GM23338 (cell line): ENCODE measurements around the gene SLC17A8. TPM values are rescaled to one million over a fixed set of nuclear protein-coding genes. Genes with fewer than 3 reads are reported as not detected.
"Not testable (repeated sequence)": the region's sequence is repeated elsewhere in the genome, so short reads cannot be mapped to it uniquely, and the experiment has no call there.

Experiments used
- ATAC-seq: fragments of 200-7000 bp; cut with Tn5 transposase; 3 replicates; pipeline ENCODE4 v1.9.1; 2020
- DNase-seq: peaks from one replicate; pipeline ENCODE4 v3.0.0-alpha.2; 2015; ENCODE audit warnings: low spot score
- H2AFZ ChIP-seq: fragments of 200-600 bp; sonication (generic); 2 replicates; pipeline ENCODE4 v1.8.0; 2016; ENCODE audit warnings: antibody characterized with exemption, mild to moderate bottlenecking, moderate library complexity
- H3F3A ChIP-seq: fragments of 200-600 bp; sonication (generic); replicated peaks from 2 replicates; pipeline ENCODE4 v1.8.0; 2017; ENCODE audit warnings: antibody characterized with exemption, mixed run types, low read depth
- H3K27ac ChIP-seq: fragments of 200-600 bp; sonication (generic); 2 replicates; pipeline ENCODE4 v1.6.1; 2016; ENCODE audit warnings: low read depth
- H3K27me3 ChIP-seq: fragments of 200-600 bp; sonication (generic); 2 replicates; pipeline ENCODE4 v1.8.0; 2016; ENCODE audit warnings: mild to moderate bottlenecking, mixed run types, moderate library complexity; ENCODE audit not compliant: insufficient read depth
- H3K36me3 ChIP-seq: fragments of 200-600 bp; sonication (generic); 2 replicates; pipeline ENCODE4 v1.8.0; 2016; ENCODE audit warnings: mild to moderate bottlenecking; ENCODE audit not compliant: insufficient read depth
- H3K4me1 ChIP-seq: fragments of 200-600 bp; sonication (generic); 2 replicates; pipeline ENCODE4 v1.8.0; 2016; ENCODE audit warnings: mild to moderate bottlenecking, moderate library complexity; ENCODE audit not compliant: insufficient read depth
- H3K4me2 ChIP-seq: fragments of 200-600 bp; sonication (generic); 2 replicates; pipeline ENCODE4 v1.7.1; 2017; ENCODE audit warnings: mixed run types
- H3K4me3 ChIP-seq: fragments of 200-600 bp; sonication (generic); 2 replicates; pipeline ENCODE4 v1.6.1; 2016; ENCODE audit warnings: mixed run types
- H3K79me2 ChIP-seq: fragments of 200-600 bp; sonication (generic); replicated peaks from 2 replicates; pipeline ENCODE4 v1.8.0; 2017; ENCODE audit warnings: mild to moderate bottlenecking; ENCODE audit not compliant: insufficient read depth
- H3K9me2 ChIP-seq: fragments of 200-600 bp; sonication (generic); 2 replicates; pipeline ENCODE4 v1.8.0; 2017; ENCODE audit not compliant: insufficient read depth
- H4K20me1 ChIP-seq: fragments of 200-600 bp; sonication (generic); replicated peaks from 2 replicates; pipeline ENCODE4 v1.8.0; 2017; ENCODE audit warnings: mild to moderate bottlenecking; ENCODE audit not compliant: insufficient read depth
- H3K27ac Mint-ChIP-seq: 2 replicates; pipeline ENCODE4 v1.8.0; 2020; ENCODE audit warnings: inconsistent platforms, mild to moderate bottlenecking, moderate library complexity, mixed read lengths
- H3K27me3 Mint-ChIP-seq: 3 replicates; pipeline ENCODE4 v1.8.0; 2022; ENCODE audit warnings: low read depth, mild to moderate bottlenecking, moderate library complexity, mixed read lengths, inconsistent platforms; ENCODE audit not compliant: insufficient read depth, poor library complexity
- H3K36me3 Mint-ChIP-seq: 3 replicates; pipeline ENCODE4 v1.8.0; 2021; ENCODE audit warnings: low read depth, mild to moderate bottlenecking, inconsistent platforms, moderate library complexity, mixed read lengths
- H3K4me1 Mint-ChIP-seq: 3 replicates; pipeline ENCODE4 v1.8.0; 2020; ENCODE audit warnings: mild to moderate bottlenecking, inconsistent platforms, mixed read lengths
- H3K4me3 Mint-ChIP-seq: 3 replicates; pipeline ENCODE4 v1.8.0; 2021; ENCODE audit warnings: moderate library complexity, mild to moderate bottlenecking, inconsistent platforms, mixed read lengths
- H3K9me3 Mint-ChIP-seq: 3 replicates; pipeline ENCODE4 v1.8.0; 2020; ENCODE audit warnings: moderate library complexity, mild to moderate bottlenecking, inconsistent platforms, mixed read lengths
- CREB1 ChIP-seq: fragments of 250-450 bp; sonication (Bioruptor Pico); IDR thresholded peaks from 2 replicates; pipeline ENCODE4 v1.5.0; 2020; ENCODE audit warnings: low read depth, mild to moderate bottlenecking, moderate library complexity
- EZH2 ChIP-seq: fragments of 200-600 bp; sonication (generic); IDR thresholded peaks from one replicate; pipeline ENCODE4 v1.8.0; 2017; ENCODE audit warnings: antibody characterized with exemption, mild to moderate bottlenecking, low read depth; ENCODE audit not compliant: unreplicated experiment
- EZH2phosphoT487 ChIP-seq: fragments of 200-600 bp; sonication (generic); IDR thresholded peaks from one replicate; pipeline ENCODE4 v1.8.1; 2018; ENCODE audit warnings: antibody characterized with exemption; ENCODE audit not compliant: unreplicated experiment
- JUNB ChIP-seq: IDR thresholded peaks from one replicate; pipeline ENCODE4 v1.6.1; 2016; ENCODE audit warnings: antibody characterized with exemption; ENCODE audit not compliant: unreplicated experiment
- NANOG ChIP-seq: IDR thresholded peaks from 2 replicates; pipeline ENCODE4 v1.6.1; 2016; ENCODE audit warnings: antibody characterized with exemption, borderline replicate concordance
- POLR2AphosphoS5 ChIP-seq: IDR thresholded peaks from 2 replicates; pipeline ENCODE4 v1.6.1; 2016; ENCODE audit warnings: antibody characterized with exemption, low read depth
- STAT1 ChIP-seq: IDR thresholded peaks from one replicate; pipeline ENCODE4 v1.6.1; 2016; ENCODE audit warnings: antibody characterized with exemption; ENCODE audit not compliant: unreplicated experiment
- ZNF114 ChIP-seq: fragments of 250-450 bp; sonication (Bioruptor Pico); IDR thresholded peaks from 2 replicates; pipeline ENCODE4 v1.5.0; 2020; ENCODE audit warnings: mild to moderate bottlenecking, moderate library complexity
- ZNF331 ChIP-seq: fragments of 250-450 bp; sonication (Bioruptor Pico); IDR thresholded peaks from 2 replicates; pipeline ENCODE4 v1.5.0; 2020; ENCODE audit warnings: low read depth, mild to moderate bottlenecking, moderate library complexity
- polyA plus RNA-seq: library from polyadenylated mRNA; unstranded; fragments of >200 nt; fragmentation: Nextera tagmentation; extraction: Ambion mirVana; gene quantifications from 2 replicates; pipeline ENCODE4 v1.2.1, GENCODE V29; 2016
- total RNA-seq: library from RNA; depleted of rRNA; stranded (reverse); fragments of >200 nt; shearing (Covaris generic); gene quantifications from 2 replicates; pipeline ENCODE4 v1.2.3, GENCODE V29; 2014
- TF ChIP-seq, protein P1 (sequence below), 2 experiments: fragments of 200-600 bp in 1 of 2; sonication (generic) in 1 of 2; conservative IDR thresholded peaks; 2 replicates each; pipeline versions ENCODE4 v1.5.1 to v1.6.1; 2016 to 2017; ENCODE audit warnings: antibody characterized with exemption in 2 of 2, low read depth in 2 of 2, mild to moderate bottlenecking in 2 of 2, moderate library complexity in 1 of 2
- TF ChIP-seq, protein P2 (sequence below): IDR thresholded peaks from 2 replicates; pipeline ENCODE4 v1.6.1; 2016; ENCODE audit warnings: antibody characterized with exemption
- TF ChIP-seq, protein P3 (sequence below): fragments of 250-450 bp; sonication (Bioruptor Pico); IDR thresholded peaks from 2 replicates; pipeline ENCODE4 v1.5.0; 2020; ENCODE audit warnings: mild to moderate bottlenecking, moderate library complexity

Gene SLC17A8
- total and polyA plus RNA-seq, 2 experiments from 2014 or later: 0.05 to 0.24 TPM

DNA sequence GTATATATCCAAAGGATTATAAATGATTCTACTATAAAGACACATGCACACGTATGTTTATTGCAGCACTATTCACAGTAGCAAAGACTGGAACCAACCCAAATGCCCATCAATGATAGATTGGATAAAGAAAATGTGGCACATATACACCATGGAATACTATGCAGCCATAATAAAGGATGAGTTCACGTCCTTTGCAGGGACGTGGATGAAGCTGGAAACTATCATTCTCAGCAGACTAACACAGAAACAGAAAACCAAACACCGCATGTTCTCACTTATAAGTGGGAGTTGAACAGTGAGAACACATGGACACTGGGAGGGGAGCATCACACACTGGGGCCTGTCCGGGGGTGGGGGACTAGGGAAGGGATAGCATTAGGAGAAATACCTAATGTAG is 48.7 kb upstream of the SLC17A8 start:
- H3F3A ChIP-seq, H3K9me2 ChIP-seq, H3K4me3 Mint-ChIP-seq, H3K4me1 ChIP-seq, H3K4me2 ChIP-seq, H3K79me2 ChIP-seq, H3K4me3 ChIP-seq, H4K20me1 ChIP-seq, H3K27me3 ChIP-seq, H2AFZ ChIP-seq, H3K27ac Mint-ChIP-seq, H3K27me3 Mint-ChIP-seq, H3K27ac ChIP-seq, ATAC-seq, H3K4me1 Mint-ChIP-seq, DNase-seq: not testable (repeated sequence)
- Mint-ChIP-seq H3K36me3 (peaks cover 60% of the 10 kb centered on the region), H3K9me3 (peaks cover 43% of the 10 kb centered on the region)
- peaks cover 14% of the 10 kb centered on the region for H3K36me3 ChIP-seq

DNA sequence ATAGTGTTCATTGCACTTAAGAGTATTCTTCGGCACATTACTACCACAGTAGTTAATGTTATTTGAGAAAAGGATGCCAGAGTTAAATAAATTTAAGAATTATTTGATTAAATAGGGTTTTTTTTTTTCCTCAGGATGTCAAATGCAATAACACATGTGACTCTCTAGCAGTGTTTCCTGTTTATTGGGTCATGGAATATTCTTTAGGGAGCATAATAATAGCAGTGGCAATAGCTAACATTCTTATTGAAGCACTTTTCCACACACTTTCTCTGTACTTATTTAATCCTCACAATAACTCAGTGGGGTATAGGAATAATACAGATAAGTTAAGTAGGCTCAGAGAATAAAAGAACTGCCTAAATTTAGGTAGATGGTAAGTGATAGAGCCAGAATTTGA is 45.6 kb upstream of the SLC17A8 start:
- Histone ChIP-seq H2AFZ (no peak overlapping the region), H3K27me3 (no peaks in the 10 kb centered on the region), H4K20me1 (no peaks in the 10 kb centered on the region), H3K36me3 (peaks cover 4% of the 10 kb centered on the region; the same call in 1 of the 2 replicates), H3K4me3 (no peak overlapping the region), H3K79me2 (no peaks in the 10 kb centered on the region), H3K4me2 (no peak overlapping the region), H3K27ac (no peak overlapping the region), H3K4me1 (no peaks in the 10 kb centered on the region), H3F3A (no peaks in the 10 kb centered on the region), H3K9me2 (no peaks in the 10 kb centered on the region)
- no peak overlapping the region for H3K4me3 Mint-ChIP-seq
- peaks cover 34% of the 10 kb centered on the region for H3K36me3 Mint-ChIP-seq
- no peak for ATAC-seq
- peaks cover 3% of the 10 kb centered on the region; the same call in 1 of the 3 replicates for H3K4me1 Mint-ChIP-seq
- no peak for DNase-seq
- H3K9me3 Mint-ChIP-seq: peaks cover 19% of the 10 kb centered on the region; the same call in 2 of the 3 replicates
- no peaks in the 10 kb centered on the region for H3K27me3 Mint-ChIP-seq
- H3K27ac Mint-ChIP-seq: no peak overlapping the region
- TF ChIP-seq NANOG (no peak), JUNB (no peak), EZH2 (no peak), STAT1 (no peak), EZH2phosphoT487 (no peak), ZNF331 (no peak), CREB1 (CRISPR knock-in tag) (no peak), ZNF114 (CRISPR knock-in tag) (no peak), POLR2AphosphoS5 (no peak)
- TF ChIP-seq, protein P1, sequence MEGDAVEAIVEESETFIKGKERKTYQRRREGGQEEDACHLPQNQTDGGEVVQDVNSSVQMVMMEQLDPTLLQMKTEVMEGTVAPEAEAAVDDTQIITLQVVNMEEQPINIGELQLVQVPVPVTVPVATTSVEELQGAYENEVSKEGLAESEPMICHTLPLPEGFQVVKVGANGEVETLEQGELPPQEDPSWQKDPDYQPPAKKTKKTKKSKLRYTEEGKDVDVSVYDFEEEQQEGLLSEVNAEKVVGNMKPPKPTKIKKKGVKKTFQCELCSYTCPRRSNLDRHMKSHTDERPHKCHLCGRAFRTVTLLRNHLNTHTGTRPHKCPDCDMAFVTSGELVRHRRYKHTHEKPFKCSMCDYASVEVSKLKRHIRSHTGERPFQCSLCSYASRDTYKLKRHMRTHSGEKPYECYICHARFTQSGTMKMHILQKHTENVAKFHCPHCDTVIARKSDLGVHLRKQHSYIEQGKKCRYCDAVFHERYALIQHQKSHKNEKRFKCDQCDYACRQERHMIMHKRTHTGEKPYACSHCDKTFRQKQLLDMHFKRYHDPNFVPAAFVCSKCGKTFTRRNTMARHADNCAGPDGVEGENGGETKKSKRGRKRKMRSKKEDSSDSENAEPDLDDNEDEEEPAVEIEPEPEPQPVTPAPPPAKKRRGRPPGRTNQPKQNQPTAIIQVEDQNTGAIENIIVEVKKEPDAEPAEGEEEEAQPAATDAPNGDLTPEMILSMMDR (conservative IDR thresholded peaks at IDR 0.05; ENCODE audit: low read depth in 2 of 2): no peak
- TF ChIP-seq, protein P2, sequence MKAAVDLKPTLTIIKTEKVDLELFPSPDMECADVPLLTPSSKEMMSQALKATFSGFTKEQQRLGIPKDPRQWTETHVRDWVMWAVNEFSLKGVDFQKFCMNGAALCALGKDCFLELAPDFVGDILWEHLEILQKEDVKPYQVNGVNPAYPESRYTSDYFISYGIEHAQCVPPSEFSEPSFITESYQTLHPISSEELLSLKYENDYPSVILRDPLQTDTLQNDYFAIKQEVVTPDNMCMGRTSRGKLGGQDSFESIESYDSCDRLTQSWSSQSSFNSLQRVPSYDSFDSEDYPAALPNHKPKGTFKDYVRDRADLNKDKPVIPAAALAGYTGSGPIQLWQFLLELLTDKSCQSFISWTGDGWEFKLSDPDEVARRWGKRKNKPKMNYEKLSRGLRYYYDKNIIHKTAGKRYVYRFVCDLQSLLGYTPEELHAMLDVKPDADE: no peak
- TF ChIP-seq, protein P3, sequence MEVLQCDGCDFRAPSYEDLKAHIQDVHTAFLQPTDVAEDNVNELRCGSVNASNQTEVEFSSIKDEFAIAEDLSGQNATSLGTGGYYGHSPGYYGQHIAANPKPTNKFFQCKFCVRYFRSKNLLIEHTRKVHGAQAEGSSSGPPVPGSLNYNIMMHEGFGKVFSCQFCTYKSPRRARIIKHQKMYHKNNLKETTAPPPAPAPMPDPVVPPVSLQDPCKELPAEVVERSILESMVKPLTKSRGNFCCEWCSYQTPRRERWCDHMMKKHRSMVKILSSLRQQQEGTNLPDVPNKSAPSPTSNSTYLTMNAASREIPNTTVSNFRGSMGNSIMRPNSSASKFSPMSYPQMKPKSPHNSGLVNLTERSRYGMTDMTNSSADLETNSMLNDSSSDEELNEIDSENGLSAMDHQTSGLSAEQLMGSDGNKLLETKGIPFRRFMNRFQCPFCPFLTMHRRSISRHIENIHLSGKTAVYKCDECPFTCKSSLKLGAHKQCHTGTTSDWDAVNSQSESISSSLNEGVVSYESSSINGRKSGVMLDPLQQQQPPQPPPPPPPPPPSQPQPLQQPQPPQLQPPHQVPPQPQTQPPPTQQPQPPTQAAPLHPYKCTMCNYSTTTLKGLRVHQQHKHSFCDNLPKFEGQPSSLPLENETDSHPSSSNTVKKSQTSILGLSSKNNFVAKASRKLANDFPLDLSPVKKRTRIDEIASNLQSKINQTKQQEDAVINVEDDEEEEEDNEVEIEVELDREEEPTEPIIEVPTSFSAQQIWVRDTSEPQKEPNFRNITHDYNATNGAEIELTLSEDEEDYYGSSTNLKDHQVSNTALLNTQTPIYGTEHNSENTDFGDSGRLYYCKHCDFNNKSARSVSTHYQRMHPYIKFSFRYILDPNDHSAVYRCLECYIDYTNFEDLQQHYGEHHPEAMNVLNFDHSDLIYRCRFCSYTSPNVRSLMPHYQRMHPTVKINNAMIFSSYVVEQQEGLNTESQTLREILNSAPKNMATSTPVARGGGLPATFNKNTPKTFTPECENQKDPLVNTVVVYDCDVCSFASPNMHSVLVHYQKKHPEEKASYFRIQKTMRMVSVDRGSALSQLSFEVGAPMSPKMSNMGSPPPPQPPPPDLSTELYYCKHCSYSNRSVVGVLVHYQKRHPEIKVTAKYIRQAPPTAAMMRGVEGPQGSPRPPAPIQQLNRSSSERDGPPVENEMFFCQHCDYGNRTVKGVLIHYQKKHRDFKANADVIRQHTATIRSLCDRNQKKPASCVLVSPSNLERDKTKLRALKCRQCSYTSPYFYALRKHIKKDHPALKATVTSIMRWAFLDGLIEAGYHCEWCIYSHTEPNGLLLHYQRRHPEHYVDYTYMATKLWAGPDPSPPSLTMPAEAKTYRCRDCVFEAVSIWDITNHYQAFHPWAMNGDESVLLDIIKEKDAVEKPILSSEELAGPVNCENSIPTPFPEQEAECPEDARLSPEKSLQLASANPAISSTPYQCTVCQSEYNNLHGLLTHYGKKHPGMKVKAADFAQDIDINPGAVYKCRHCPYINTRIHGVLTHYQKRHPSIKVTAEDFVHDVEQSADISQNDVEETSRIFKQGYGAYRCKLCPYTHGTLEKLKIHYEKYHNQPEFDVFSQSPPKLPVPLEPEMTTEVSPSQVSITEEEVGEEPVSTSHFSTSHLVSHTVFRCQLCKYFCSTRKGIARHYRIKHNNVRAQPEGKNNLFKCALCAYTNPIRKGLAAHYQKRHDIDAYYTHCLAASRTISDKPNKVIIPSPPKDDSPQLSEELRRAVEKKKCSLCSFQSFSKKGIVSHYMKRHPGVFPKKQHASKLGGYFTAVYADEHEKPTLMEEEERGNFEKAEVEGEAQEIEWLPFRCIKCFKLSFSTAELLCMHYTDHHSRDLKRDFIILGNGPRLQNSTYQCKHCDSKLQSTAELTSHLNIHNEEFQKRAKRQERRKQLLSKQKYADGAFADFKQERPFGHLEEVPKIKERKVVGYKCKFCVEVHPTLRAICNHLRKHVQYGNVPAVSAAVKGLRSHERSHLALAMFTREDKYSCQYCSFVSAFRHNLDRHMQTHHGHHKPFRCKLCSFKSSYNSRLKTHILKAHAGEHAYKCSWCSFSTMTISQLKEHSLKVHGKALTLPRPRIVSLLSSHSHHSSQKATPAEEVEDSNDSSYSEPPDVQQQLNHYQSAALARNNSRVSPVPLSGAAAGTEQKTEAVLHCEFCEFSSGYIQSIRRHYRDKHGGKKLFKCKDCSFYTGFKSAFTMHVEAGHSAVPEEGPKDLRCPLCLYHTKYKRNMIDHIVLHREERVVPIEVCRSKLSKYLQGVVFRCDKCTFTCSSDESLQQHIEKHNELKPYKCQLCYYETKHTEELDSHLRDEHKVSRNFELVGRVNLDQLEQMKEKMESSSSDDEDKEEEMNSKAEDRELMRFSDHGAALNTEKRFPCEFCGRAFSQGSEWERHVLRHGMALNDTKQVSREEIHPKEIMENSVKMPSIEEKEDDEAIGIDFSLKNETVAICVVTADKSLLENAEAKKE: no peak
